Skeletal muscle satellite cell (primary cell): ENCODE measurements around the gene AKR1C3.
"Not testable (repeated sequence)": the region's sequence is repeated elsewhere in the genome, so short reads cannot be mapped to it uniquely, and the experiment has no call there.

Source experiments
- H3K27me3 ChIP-seq: 2 replicates; pipeline ENCODE4 v1.7.0; 2013; ENCODE audit warnings: low read length; ENCODE audit not compliant: control insufficient read depth, insufficient read depth
- H3K36me3 ChIP-seq: 2 replicates; pipeline ENCODE4 v1.7.0; 2013; ENCODE audit warnings: mild to moderate bottlenecking, control low read depth, low read length; ENCODE audit not compliant: insufficient read depth
- H3K4me1 ChIP-seq: 2 replicates; pipeline ENCODE4 v1.7.0; 2013; ENCODE audit warnings: low read length; ENCODE audit not compliant: control insufficient read depth, insufficient read depth
- H3K4me2 ChIP-seq: 2 replicates; pipeline ENCODE4 v1.7.0; 2013; ENCODE audit warnings: mild to moderate bottlenecking, low read length
- H3K4me3 ChIP-seq: 2 replicates; pipeline ENCODE4 v1.7.0; 2013; ENCODE audit warnings: low read length
- H3K9ac ChIP-seq: 2 replicates; pipeline ENCODE4 v1.7.0; 2013; ENCODE audit warnings: mild to moderate bottlenecking, low read depth, low read length, moderate library complexity
- H3K9me3 ChIP-seq: replicated peaks from 2 replicates; pipeline ENCODE4 v1.7.0; 2013; ENCODE audit warnings: mild to moderate bottlenecking, control low read depth, low read length

Gene AKR1C3

DNA sequence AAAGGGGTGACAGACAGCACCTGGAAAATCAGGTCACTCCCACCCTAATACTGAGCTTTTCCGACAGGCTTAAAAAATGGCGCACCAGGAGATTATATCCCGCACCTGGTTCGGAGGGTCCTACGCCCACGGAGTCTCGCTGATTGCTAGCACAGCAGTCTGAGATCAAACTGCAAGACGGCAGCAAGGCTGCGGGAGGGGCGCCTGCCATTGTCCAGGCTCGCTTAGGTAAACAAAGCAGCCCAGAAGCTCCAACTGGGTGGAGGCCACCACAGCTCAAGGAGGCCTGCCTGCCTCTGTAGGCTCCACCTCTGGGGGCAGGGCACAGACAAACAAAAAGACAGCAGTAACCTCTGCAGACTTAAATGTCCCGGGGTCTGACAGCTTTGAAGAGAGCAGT lies 15.6 kb downstream of the AKR1C3 start:
- H3K9ac ChIP-seq, H3K4me2 ChIP-seq, H3K4me1 ChIP-seq, H3K9me3 ChIP-seq, H3K4me3 ChIP-seq, H3K27me3 ChIP-seq, H3K36me3 ChIP-seq: not testable (repeated sequence)

DNA sequence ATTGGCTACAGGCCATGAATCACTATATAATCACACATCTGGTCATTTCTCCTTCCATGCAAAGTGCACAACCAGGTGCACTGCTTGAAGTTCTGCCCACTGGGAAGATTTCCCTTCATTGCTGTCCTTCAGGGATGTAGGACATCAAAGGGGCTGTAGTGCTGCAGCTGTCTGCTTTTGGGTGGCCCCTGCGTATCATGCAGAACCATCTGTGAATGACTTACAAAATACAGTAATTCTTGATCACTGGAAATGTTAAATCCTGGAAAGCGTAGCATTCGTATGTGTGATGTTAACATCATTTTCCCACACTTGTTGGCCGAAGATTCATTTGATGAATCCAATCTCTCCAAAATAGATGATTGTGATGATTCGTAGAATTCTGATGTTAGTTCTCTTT lies 22.4 kb downstream of the AKR1C3 start:
- no peaks in the 10 kb centered on the region for H3K4me1 ChIP-seq
- no peaks in the 10 kb centered on the region for H3K27me3 ChIP-seq
- no peak overlapping the region for H3K9ac ChIP-seq
- no peaks in the 10 kb centered on the region for H3K36me3 ChIP-seq
- H3K4me3 ChIP-seq, result no peak overlapping the region
- H3K4me2 ChIP-seq, result no peak overlapping the region
- H3K9me3 ChIP-seq, result peaks cover 3% of the 10 kb centered on the region

DNA sequence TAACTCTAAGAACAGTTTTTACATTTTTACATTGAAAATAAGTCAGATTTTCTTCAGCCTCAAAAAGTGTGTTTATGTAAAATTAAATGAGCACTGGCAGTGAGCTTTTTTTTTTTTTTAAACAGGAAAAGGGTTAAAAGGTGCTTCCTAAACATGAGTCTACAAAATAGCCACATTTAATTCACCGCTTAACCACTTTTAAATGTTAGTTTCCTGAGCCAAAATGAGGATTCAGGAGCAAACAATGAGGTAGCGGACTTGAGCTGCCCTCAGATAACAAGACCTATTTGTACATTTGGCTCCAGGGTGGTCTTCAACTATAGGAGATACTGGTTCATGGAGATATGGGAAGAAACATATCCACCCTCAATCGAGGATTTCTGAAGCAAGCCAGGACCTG lies 22.8 kb downstream of the AKR1C3 start:
- no peak overlapping the region for H3K9ac ChIP-seq
- H3K4me2 ChIP-seq, result no peak overlapping the region
- no peaks in the 10 kb centered on the region for H3K4me1 ChIP-seq
- no peak overlapping the region for H3K4me3 ChIP-seq
- peaks cover 3% of the 10 kb centered on the region for H3K9me3 ChIP-seq
- H3K27me3 ChIP-seq, result no peaks in the 10 kb centered on the region
- no peaks in the 10 kb centered on the region for H3K36me3 ChIP-seq

DNA sequence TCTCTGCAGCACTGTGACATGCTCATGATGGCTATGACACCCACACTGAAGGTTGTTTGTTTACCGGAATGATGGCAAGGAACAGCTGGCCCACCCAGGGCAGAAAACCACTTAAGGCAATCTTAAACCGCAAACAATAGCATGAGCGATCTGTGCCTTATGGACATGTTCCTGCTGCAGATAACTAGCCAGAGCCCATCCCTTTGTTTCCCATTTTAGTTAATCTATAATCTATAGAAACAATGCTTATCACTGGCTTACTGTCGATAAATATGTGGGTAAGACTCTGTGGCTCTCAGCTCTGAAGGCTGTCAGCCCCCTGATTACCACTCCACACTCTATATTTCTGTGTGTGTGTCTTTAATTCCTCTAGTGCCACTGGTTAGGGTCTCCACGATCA lies 25.8 kb downstream of the AKR1C3 start:
- H3K36me3 ChIP-seq, H3K4me1 ChIP-seq, H3K4me2 ChIP-seq, H3K9ac ChIP-seq, H3K27me3 ChIP-seq, H3K9me3 ChIP-seq, H3K4me3 ChIP-seq: not testable (repeated sequence)

DNA sequence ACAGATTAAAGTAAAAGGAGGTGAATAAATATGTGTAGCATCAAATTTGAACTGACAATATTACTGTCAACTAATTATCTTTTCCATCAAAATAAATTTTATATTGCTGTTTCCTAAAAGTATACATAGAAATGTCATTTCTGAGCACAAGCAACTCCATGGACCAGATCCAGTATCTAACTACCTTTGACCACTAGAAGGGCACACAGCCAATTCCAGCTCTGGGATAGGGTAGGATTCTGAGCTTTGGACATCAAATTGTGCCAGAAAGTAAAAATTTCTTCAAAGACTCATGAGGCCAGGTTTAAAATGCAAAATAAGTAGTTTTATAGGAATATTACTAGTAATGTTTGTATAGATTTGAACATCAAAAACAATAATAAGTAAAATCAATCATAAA lies 29.7 kb downstream of the AKR1C3 start:
- H3K27me3 ChIP-seq, result no peaks in the 10 kb centered on the region
- H3K4me3 ChIP-seq, result no peak overlapping the region
- no peaks in the 10 kb centered on the region for H3K36me3 ChIP-seq
- no peak overlapping the region for H3K4me2 ChIP-seq
- H3K9me3 ChIP-seq, result peaks cover 3% of the 10 kb centered on the region
- no peak overlapping the region for H3K9ac ChIP-seq
- no peaks in the 10 kb centered on the region for H3K4me1 ChIP-seq

DNA sequence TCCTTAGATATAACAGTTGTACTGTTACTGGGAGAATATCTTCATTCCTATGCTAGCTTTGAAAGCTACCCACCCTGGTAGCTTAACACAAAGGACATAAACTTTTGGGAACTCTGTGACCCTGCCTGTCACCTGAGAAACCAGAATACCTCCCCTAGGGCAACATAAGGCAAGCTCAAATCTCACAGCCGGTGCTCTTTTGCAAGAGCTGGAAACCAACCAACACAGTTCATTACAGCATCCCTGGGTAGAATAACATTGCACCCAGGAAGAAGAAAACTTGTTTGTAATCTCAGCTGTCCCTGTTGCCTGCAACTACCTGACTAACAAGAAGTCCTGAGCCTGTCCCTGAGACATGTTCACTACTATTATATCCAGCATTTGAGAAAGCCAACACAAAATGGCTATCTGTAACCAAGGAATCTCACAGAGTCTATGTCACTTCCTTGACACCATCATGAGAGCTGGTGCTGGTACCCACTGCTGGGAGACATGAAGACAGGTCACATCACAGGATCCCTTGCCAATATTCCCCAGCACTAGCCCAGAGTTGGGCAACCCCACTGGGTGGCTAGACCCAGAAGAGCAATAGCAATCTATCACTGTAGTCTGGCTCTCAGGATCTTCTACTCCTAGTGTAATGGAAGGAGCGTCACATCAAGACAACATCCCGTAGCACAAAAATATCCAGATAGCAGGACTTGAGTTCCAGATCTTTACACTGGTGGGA lies 31.3 kb downstream of the AKR1C3 start:
- Histone ChIP-seq H3K27me3 (no peaks in the 10 kb centered on the region), H3K9ac (no peak overlapping the region), H3K4me3 (no peak overlapping the region), H3K9me3 (peaks cover under 1% of the 10 kb centered on the region), H3K4me2 (no peak overlapping the region), H3K4me1 (no peaks in the 10 kb centered on the region), H3K36me3 (no peaks in the 10 kb centered on the region)

DNA sequence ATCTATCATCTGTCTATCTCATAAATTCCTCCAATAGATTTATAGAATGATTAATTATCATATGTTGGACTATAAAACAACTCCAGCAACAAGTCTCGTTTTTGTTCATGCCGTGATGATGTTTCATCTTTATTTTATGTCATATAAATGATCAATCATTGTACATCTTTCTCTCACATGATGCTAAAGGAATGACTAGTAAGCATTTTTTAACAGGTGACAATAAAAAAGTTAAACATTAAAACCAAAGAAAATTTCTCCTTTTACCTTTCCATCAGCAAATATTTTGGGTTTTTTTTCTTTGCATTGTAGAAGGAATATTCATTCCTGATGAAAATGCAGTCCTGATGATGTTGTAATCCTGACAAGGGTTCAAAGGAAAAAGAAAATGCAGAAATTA lies 41.4 kb downstream of the AKR1C3 start:
- Histone ChIP-seq H3K27me3 (no peaks in the 10 kb centered on the region), H3K9me3 (peaks cover 5% of the 10 kb centered on the region), H3K36me3 (no peaks in the 10 kb centered on the region), H3K4me1 (no peaks in the 10 kb centered on the region), H3K4me2 (no peak overlapping the region), H3K9ac (no peak overlapping the region), H3K4me3 (no peak overlapping the region)

DNA sequence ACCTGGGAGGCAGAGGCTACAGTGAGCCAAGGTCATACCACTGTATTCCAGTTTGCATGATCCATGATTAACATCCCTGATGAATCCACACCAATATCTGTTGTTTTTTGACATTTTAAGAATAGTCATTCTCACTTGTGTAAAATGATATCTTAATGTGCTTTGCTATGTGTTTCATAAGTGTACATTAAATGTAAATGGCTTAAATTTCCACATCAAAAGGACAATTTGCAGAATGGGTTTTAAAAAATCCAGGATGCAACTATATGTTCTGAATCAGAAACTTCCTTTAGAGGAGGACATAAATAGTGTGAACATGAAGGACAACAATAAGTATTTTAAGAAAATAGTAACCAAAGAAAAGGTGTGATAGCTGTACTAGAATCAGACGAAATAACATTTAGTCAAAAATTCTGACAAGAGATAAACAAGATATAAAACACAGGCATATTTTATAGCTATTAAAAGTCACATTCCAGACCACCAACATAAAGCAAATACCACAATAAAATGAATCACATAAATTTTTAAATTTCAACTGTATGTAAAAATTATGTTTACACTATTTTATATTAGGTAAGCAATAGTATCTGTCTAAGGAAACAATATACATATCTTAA lies 42.4 kb downstream of the AKR1C3 start:
- no peak overlapping the region for H3K9ac ChIP-seq
- no peaks in the 10 kb centered on the region for H3K27me3 ChIP-seq
- no peak overlapping the region for H3K4me3 ChIP-seq
- peaks cover 5% of the 10 kb centered on the region for H3K9me3 ChIP-seq
- no peaks in the 10 kb centered on the region for H3K4me1 ChIP-seq
- no peaks in the 10 kb centered on the region for H3K36me3 ChIP-seq
- no peak overlapping the region for H3K4me2 ChIP-seq

DNA sequence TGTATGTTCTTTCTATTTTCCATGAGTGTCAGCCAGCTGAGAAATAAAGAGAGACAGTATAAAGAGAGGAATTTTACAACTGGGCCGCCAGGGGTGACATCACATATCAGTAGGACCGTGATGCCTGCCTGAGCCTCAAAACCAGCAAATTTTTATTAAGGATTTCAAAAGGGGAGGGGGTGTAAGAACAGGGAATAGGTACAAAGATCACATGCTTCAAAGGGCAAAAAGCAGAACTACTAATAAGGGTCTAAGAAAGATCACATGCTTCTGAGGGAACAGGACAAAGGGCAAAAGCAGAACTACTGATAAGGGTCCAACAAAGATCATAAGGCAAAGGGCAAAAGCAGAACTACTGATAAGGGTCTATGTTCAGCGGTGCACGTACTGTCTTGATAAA lies 43.5 kb downstream of the AKR1C3 start:
- H3K27me3 ChIP-seq, H3K36me3 ChIP-seq, H3K9me3 ChIP-seq, H3K9ac ChIP-seq, H3K4me3 ChIP-seq, H3K4me2 ChIP-seq, H3K4me1 ChIP-seq: not testable (repeated sequence)

DNA sequence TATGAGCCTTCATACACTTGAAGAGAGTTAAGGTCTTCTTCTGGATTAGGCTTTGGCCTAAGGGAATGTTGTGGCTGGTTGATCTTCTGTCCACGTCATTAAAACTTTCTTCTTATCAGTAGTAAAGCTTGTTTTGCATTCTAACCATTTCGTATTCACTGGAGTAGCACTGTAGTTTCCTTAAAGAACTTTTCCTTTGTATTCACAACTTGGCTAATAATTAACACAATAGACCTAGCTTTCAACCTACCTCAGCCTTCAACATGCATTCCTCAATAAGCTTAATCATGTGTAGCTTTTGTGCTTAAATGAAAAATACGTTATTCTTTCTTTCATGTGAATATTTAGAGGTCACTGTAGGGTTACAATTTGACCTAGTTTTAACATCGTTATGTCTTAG lies 48.0 kb downstream of the AKR1C3 start:
- Histone ChIP-seq H3K4me2 (no peak overlapping the region), H3K36me3 (no peaks in the 10 kb centered on the region), H3K4me1 (no peaks in the 10 kb centered on the region), H3K9me3 (no peaks in the 10 kb centered on the region), H3K9ac (no peak overlapping the region), H3K4me3 (no peak overlapping the region), H3K27me3 (no peaks in the 10 kb centered on the region)

DNA sequence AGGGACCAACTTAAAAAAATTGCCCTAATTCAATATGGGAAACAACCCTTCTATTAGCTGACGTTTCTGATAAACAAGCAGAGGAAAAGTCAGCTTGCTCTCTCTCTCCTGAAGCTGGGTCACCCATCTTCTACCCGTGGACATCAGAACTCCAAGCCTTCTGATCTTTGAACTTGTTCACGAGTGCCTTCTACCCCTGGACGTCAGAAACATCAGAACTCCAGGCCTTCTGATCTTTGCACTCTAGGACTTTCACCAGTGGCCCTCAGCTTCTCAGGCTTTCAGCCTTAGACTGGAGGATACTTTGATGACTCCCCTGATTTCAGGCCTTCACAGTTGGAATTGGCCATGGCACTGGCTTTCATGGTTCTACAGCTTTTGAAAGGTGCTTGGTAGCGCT lies 48.9 kb downstream of the AKR1C3 start:
- no peak overlapping the region for H3K4me2 ChIP-seq
- no peaks in the 10 kb centered on the region for H3K9me3 ChIP-seq
- no peaks in the 10 kb centered on the region for H3K27me3 ChIP-seq
- no peak overlapping the region for H3K9ac ChIP-seq
- H3K4me1 ChIP-seq, result no peaks in the 10 kb centered on the region
- H3K36me3 ChIP-seq, result no peaks in the 10 kb centered on the region
- no peak overlapping the region for H3K4me3 ChIP-seq

DNA sequence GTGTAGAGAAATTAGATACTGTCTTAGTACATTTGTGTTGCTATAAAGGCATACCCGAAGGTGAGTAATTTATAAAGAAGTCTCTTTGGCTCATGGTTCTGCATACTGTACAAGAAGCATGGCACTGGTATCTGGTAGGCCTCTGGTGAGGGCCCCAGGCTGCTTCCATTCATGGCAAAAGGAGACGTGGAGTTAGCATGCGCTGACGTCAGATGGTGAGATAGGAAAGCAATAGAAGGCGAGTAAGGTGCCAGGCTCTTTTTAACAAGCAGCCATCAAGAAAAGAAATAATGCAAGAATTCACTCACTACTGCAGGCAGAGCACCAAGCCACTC lies 52.7 kb downstream of the AKR1C3 start:
- H3K36me3 ChIP-seq, result no peaks in the 10 kb centered on the region
- H3K4me2 ChIP-seq, result no peak overlapping the region
- no peak overlapping the region for H3K9ac ChIP-seq
- H3K27me3 ChIP-seq, result no peaks in the 10 kb centered on the region
- H3K4me1 ChIP-seq, result no peaks in the 10 kb centered on the region
- no peaks in the 10 kb centered on the region for H3K9me3 ChIP-seq
- H3K4me3 ChIP-seq, result no peak overlapping the region
